ENCODE measurements around the gene TRPM5.
A peak's percentile ranks its signal among the peaks of the same experiment; 100 is the strongest.
"Not testable (repeated sequence)": the region's sequence is repeated elsewhere in the genome, so short reads cannot be mapped to it uniquely, and the experiment has no call there.

Gene TRPM5

DNA sequence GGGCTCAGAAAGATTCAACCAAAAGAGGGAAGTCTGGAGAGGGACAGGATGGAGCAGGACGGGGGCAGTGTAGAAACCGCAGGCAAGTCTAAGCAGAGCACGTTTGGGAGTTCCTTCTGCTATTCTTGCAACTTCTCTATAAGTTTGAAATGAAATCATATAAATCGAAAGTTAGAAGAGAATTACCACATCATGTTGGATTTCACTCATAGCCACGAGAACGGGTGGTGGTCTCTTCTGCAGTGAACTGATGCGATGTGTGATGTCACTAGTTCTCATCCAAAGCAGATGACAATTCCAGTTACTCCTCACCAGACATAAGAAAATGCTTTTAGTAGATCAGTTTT, 36.5 kb upstream of the TRPM5 start:
- H3K27me3 ChIP-seq, result no peaks in the 10 kb centered on the region
- peak overlapping the region in 1 of 11 experiments; percentile 41; a peak in 4 of 22 replicates for H3K27ac ChIP-seq
- H4K20me1 ChIP-seq, result peaks cover 0 to 8% (median 0%) of the 10 kb centered on the region in 11 experiments; a peak in 2 of 22 replicates
- H3K36me3 ChIP-seq, result peaks cover 0 to 38% (median 21%) of the 10 kb centered on the region in 11 experiments; a peak in 13 of 22 replicates
- H3K4me3 ChIP-seq, result no peak overlapping the region
- H3K4me2 ChIP-seq, result peak overlapping the region in 6 of 11 experiments; percentile 7 to 92 (median 55); a peak in 11 of 22 replicates
- H3K9ac ChIP-seq, result no peak overlapping the region; a peak in 1 of 22 replicates
- no peak for TF ChIP-seq Cebpa-rat (IDR thresholded peaks at IDR 0.05)
- H3K9me3 ChIP-seq (replicated peaks in 1 of 11), result peaks cover 35 to 52% (median 47%) of the 10 kb centered on the region in 11 experiments
- peaks cover 0 to 27% (median 6%) of the 10 kb centered on the region in 10 experiments; a peak in 10 of 20 replicates for H3K4me1 ChIP-seq

DNA sequence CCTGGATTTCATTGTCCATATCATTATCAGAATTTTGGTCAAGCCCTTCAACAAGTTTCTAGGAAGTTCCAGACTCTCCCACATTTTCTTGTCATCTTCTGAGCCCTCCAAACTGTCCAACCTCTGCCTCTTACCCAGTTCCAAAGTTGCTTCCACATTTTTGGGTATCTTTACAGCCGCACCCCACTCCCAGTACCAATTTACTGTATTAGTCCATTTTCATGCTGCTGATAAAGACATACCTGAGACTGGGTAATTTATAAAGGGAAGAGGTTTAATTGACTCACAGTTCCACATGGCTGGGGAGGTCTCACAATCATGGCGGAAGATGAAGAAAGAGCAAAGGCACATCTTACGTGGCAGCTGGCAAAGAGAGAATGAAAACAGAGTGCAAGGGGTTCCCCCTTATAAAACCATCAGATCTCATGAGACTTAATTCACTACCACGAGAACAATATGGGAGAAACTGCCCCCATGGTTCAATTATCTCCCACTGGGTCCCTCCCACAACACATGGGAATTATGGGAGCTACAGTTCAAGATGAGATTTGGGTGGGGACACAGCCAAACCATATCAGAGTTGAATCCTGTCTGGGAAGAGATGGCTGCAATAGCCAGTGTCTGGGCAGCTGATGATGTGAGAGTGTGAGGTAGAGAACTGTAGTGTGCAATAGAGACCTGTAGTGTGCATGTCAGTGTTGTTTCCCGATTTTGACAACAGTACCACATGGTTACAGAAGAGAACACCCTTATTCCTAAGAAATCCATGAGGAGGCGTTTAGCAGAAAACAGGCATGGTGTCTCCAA, 36.0 kb upstream of the TRPM5 start:
- peaks cover 0 to 32% (median 21%) of the 10 kb centered on the region in 11 experiments; a peak in 13 of 22 replicates for H3K36me3 ChIP-seq
- H3K27ac ChIP-seq, H3K27me3 ChIP-seq, H4K20me1 ChIP-seq, H3K9ac ChIP-seq: not testable (repeated sequence)
- H3K4me1 ChIP-seq, result peaks cover 4 to 28% (median 9%) of the 10 kb centered on the region in 10 experiments
- peak overlapping the region in 6 of 11 experiments; percentile 7 to 92 (median 55); a peak in 11 of 22 replicates for H3K4me2 ChIP-seq
- H3K9me3 ChIP-seq (replicated peaks in 1 of 11), result peaks cover 32 to 47% (median 43%) of the 10 kb centered on the region in 11 experiments
- H3K4me3 ChIP-seq, result peak overlapping the region in 1 of 10 experiments; percentile 7; a peak in 1 of 20 replicates

DNA sequence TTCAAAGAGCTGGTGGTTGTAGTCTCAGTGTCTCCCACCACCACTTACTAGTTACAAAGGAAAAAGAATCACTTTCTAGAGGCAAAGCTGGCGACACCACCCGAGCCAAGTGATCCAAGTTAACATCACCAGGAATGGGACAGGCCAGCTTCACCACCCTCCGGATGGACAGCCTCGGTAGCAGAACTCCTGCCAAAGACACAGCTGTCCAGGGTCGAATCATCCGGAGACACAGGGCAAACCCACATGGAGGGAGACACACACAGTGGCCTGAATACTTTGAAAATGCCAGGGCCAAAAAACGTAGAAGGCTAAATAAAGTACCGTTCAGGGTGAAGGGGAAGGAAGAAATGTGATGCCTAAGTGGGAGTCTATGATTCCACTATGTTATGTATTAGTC, 33.6 kb upstream of the TRPM5 start:
- Histone ChIP-seq H3K4me2 (no peak overlapping the region), H3K4me1 (peaks cover 17 to 46% (median 24%) of the 10 kb centered on the region in 10 experiments), H3K36me3 (peaks cover 0 to 29% (median 21%) of the 10 kb centered on the region in 11 experiments; a peak in 13 of 22 replicates), H3K9me3 (replicated peaks in 1 of 11) (peaks cover 32 to 47% (median 43%) of the 10 kb centered on the region in 11 experiments), H4K20me1 (peaks cover 0 to 31% (median 18%) of the 10 kb centered on the region in 11 experiments; a peak in 11 of 22 replicates), H3K27ac (no peak overlapping the region), H3K27me3 (no peaks in the 10 kb centered on the region), H3K4me3 (no peak overlapping the region), H3K9ac (no peak overlapping the region)
- TF ChIP-seq Cebpa-rat (IDR thresholded peaks at IDR 0.05), result no peak

DNA sequence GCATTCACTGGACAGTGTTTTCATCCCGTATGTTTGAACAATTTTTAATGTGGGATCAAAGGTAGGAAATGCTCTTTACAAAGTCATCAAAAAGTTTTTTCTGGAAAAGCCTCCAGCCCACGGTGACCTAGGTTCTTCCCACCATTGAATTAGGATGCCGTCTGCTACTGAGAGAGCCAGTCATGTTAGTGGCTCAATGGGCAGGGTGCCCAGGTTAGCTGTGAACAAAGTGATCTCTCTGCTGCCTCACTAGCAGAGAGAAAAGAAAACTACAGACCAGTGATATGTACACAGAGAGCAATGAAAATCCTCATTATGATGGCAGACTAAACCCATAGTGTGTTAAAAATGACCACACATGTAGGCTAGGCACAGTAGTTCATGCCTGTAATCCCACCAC, 32.9 kb upstream of the TRPM5 start:
- H3K27me3 ChIP-seq, result no peaks in the 10 kb centered on the region
- H3K4me1 ChIP-seq, result peaks cover 17 to 41% (median 22%) of the 10 kb centered on the region in 10 experiments
- no peak overlapping the region for H3K4me2 ChIP-seq
- H3K36me3 ChIP-seq, result peaks cover 0 to 29% (median 21%) of the 10 kb centered on the region in 11 experiments; a peak in 13 of 22 replicates
- H3K4me3 ChIP-seq, result no peak overlapping the region
- TF ChIP-seq Cebpa-rat (IDR thresholded peaks at IDR 0.05), result no peak
- H4K20me1 ChIP-seq, result peaks cover 0 to 38% (median 20%) of the 10 kb centered on the region in 11 experiments; a peak in 11 of 22 replicates
- H3K27ac ChIP-seq, result no peak overlapping the region
- no peak overlapping the region for H3K9ac ChIP-seq
- H3K9me3 ChIP-seq (replicated peaks in 1 of 11), result peaks cover 32 to 47% (median 43%) of the 10 kb centered on the region in 11 experiments

DNA sequence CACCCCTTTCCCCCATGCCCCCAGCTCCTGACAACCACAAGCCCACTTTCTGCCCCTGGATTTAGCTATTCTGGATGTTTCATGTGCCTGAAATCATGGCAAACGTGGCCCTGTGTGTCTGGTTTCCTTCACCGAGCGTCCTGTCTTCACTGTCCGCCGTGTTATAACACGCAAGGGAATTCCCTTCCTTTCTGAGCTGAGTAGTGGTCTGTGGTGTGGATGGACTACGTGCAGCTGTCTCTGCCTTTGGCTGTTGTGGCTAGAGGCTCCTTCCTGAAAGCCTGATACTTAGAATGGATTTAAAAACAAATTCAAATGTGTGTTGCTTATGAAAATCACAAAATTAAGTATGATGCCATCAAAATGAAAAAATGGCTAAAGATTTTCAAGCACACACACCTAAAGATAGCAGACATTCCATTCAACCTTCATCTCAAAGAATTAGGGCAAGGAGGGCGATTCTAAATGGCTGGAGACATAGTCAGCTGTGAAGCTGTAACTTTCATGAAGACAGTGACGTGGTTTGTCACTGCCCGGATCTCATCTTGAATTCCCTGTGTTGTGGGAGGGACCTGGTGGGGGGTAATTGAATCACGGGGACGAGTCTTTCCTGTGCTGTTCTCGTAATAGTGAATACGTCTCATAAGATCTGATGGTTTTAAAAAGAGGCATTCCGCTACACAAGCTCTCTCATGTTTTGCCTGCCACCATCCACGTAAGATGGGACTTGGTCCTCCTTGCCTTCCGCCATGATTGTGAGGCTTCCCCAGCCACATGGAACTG, 31.0 kb upstream of the TRPM5 start:
- peaks cover 30 to 38% (median 34%) of the 10 kb centered on the region in 11 experiments for H3K9me3 ChIP-seq (replicated peaks in 1 of 11)
- H3K4me3 ChIP-seq, result no peak overlapping the region
- 0 out of 22 replicates have a peak overlapping the region, but pooled peaks of 1 of the 11 experiments have one; percentile 12 for H3K9ac ChIP-seq
- peaks cover 0 to 29% (median 21%) of the 10 kb centered on the region in 11 experiments; a peak in 13 of 22 replicates for H3K36me3 ChIP-seq
- peaks cover 0 to 43% (median 26%) of the 10 kb centered on the region in 11 experiments; a peak in 14 of 22 replicates for H4K20me1 ChIP-seq
- TF ChIP-seq Cebpa-rat (IDR thresholded peaks at IDR 0.05), result no peak
- H3K4me1 ChIP-seq, result peaks cover 2 to 22% (median 19%) of the 10 kb centered on the region in 10 experiments
- no peak overlapping the region for H3K27ac ChIP-seq
- H3K4me2 ChIP-seq, result peak overlapping the region in 9 of 11 experiments; percentile 7 to 72 (median 49); a peak in 16 of 22 replicates
- H3K27me3 ChIP-seq, result peaks cover 0 to 5% (median 0%) of the 10 kb centered on the region in 11 experiments; a peak in 6 of 22 replicates

DNA sequence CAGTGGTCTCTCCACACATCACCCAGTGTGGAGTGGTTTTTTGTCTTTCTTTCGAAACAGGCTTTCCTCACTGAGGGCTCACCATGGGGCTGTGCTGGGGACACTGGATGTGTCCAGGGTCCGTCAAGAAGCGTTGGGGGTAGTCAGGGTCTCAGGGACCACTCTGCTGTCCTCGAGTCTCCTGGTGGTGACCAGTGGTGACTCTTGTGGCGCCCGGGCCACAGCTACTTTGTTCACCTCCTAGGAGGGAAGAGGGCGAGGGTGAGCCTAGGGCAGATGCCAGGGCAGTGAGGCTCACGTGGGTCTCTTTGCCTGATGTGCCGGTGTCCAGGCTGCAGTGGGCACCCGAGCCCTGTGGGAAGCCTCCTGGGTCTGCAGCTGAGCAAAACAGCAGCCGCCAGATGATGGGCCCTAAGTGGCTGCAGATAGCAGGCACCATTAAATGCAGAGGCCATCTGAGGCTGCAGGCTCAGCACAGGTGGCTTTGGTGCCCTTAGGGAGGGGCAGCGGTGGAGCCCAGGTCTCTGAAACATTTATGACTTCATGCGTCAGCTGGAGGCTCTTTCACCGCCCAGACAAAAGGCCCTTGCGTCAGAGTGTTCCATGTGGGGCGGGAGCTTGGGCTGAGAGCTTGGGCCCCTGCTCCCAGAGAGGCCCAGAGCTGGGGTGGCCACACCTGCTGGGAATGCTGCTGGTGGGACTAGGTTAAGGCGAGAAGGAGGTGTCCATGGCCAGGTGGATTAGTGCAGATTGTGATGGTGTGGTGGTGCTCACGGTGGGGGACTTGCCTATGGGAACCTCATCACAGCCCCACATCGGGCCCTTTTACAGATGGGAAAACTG, 30.0 kb upstream of the TRPM5 start:
- TF ChIP-seq Cebpa-rat (IDR thresholded peaks at IDR 0.05), result no peak
- peaks cover 19 to 27% (median 24%) of the 10 kb centered on the region in 11 experiments for H3K9me3 ChIP-seq (replicated peaks in 1 of 11)
- peak overlapping the region in 9 of 11 experiments; percentile 12 to 72 (median 49); a peak in 17 of 22 replicates for H3K4me2 ChIP-seq
- peaks cover 0 to 25% (median 17%) of the 10 kb centered on the region in 11 experiments; a peak in 13 of 22 replicates for H3K36me3 ChIP-seq
- H3K4me1 ChIP-seq, result peaks cover 0 to 22% (median 19%) of the 10 kb centered on the region in 10 experiments; a peak in 17 of 20 replicates
- H3K27me3 ChIP-seq, result peaks cover 0 to 16% (median 8%) of the 10 kb centered on the region in 11 experiments; a peak in 15 of 22 replicates
- no peak overlapping the region for H3K4me3 ChIP-seq
- H3K9ac ChIP-seq, result no peak overlapping the region
- H3K27ac ChIP-seq, result no peak overlapping the region
- H4K20me1 ChIP-seq, result peaks cover 0 to 54% (median 33%) of the 10 kb centered on the region in 11 experiments; a peak in 15 of 22 replicates

DNA sequence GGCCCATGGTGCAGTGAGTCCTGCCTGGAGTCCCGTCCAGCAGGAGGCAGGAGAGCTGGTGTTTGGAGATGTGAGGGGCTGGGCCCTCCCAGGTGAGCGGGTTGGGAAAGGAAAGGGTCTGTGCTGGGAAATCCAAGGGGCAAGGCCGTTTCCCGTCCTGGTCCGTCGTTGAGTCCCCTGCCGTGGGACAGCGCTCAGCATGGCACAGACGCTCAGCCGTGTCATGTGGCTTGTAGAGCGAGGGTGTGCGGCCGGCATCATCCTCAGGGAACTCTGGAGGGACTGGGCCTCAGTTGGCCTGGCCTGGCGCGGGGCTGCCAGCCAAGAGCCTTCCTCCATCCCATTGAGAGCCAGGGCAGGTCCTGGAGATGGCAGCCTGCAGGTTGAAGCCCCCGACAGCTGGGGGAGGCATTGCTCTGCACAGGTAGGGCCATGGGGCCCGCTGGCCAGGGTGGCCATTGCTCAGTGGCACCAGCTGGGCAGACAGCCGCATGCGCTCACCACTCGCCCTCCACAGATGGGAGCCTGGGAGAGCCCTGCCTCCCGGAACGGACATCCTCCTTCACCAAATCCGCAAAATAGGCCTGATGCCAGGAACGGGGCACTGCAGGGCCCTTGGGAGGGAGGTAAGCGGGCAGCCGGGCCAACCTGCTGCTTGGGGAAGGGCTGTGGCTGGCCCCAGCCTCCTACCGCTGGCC, 29.2 kb upstream of the TRPM5 start:
- Histone ChIP-seq H4K20me1 (peaks cover 3 to 61% (median 41%) of the 10 kb centered on the region in 11 experiments; a peak in 18 of 22 replicates), H3K4me2 (peak overlapping the region in 3 of 11 experiments; percentile 59 to 72 (median 70); a peak in 4 of 22 replicates), H3K36me3 (peaks cover 0 to 18% (median 10%) of the 10 kb centered on the region in 11 experiments; a peak in 7 of 22 replicates), H3K4me3 (no peak overlapping the region), H3K9me3 (replicated peaks in 1 of 11) (peaks cover 11 to 19% (median 16%) of the 10 kb centered on the region in 11 experiments), H3K27me3 (peaks cover 0 to 23% (median 15%) of the 10 kb centered on the region in 11 experiments; a peak in 20 of 22 replicates), H3K27ac (no peak overlapping the region), H3K4me1 (peaks cover 5 to 26% (median 25%) of the 10 kb centered on the region in 10 experiments; a peak in 18 of 20 replicates), H3K9ac (no peak overlapping the region)
- TF ChIP-seq Cebpa-rat (IDR thresholded peaks at IDR 0.05), result no peak

Measured in BLaER1 treated with 17β-estradiol and CSF1 and Interleukin-3, amounts not matched to agents 10 nM and 100 nM (cell line).